ENCODE data around the gene MAST4.

Gene MAST4

DNA sequence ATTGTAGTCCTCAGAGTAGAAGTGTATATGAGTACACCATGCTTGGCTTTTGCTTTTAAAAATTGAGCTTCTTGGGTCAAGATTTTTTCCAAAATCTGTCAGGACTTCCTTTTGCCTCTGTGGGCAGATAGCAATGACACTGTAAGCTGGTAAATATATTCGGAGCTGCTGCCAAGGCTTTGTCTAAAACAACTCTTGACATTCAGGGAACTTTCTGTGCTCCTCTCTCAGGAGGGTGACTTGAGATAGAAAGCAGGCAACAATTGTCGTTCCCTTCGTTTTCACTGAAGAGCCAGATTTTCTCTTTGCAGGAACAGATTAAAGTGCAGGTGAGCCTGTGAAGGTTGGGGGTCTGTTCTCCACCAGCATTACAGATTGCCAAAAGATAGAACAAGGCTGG, 230.5 kb downstream of the MAST4 start:
- no peak for TF ChIP-seq CTCF (conservative IDR thresholded peaks at IDR 0.05; ENCODE audit: low read depth, low read length)
- DNase-seq (ENCODE audit: low read depth): no peak
- no peak overlapping the region for H3K4me3 ChIP-seq (ENCODE audit: low read depth, low read length)

GRCh38 chr5:66828046-66828547, 231.9 kb downstream of the MAST4 start:
- peak overlapping the region; percentile 64 for H3K4me3 ChIP-seq (ENCODE audit: low read depth, low read length)
- DNase-seq (ENCODE audit: low read depth): no peak
- TF ChIP-seq CTCF (conservative IDR thresholded peaks at IDR 0.05; ENCODE audit: low read depth, low read length): no peak

DNA sequence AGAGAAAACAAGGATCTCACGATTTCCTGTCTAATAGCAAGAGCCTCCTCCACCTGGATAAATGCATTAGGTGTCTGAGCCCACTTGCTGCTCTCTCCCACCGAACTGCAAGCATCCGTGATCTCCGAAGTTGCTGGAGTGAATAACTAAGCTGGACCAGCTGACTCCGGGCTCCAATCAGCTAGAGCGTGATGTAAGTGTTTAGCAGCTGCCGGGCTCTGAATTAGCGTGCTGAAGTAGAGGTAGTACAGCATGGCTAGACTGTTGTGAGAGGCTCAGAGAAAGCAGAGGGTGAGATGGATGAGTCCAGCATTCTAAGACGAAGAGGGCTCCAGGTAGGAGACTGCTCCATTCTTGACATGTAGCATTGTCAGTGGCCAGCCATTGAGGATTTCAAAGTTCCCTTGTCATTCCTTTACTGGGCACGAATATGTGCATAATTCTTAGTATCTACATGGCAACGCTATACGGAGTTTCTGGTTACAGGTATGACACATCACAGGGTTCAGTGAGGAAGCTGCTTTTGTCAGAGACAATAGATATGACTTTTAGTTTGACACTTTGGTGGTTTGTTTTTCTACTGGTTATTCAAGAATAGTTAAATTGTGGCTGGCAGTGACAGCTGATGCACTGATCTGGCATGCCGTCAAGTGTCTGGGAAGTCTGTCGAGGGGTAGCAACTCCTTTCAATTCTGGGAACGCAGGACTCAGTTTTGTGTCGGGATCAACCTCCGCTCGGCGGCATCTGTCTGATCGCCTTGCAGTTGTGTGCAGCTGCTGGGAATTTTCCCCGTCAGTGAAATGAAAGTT, 232.6 kb downstream of the MAST4 start:
- DNase-seq (ENCODE audit: low read depth): peak; percentile 88
- no peak for TF ChIP-seq CTCF (conservative IDR thresholded peaks at IDR 0.05; ENCODE audit: low read depth, low read length)
- H3K4me3 ChIP-seq (ENCODE audit: low read depth, low read length): peak overlapping the region; percentile 64

DNA sequence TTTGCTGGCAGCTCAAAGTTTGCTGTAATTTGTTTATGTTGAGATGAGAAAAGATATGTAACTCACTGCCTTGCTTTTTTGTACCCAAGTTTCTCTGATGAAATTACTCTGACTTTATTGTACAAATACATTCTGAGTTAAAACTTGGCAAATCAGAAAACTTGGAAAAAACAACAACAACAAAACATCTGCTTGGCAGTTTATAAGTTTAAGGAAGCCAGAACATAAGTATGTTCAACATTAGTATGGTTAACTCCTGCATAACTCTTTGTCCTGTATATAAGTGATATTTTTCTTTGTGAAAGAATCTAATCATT, 233.1 kb downstream of the MAST4 start:
- no peak for TF ChIP-seq CTCF (conservative IDR thresholded peaks at IDR 0.05; ENCODE audit: low read depth, low read length)
- peak overlapping the region; percentile 64 for H3K4me3 ChIP-seq (ENCODE audit: low read depth, low read length)
- no peak for DNase-seq (ENCODE audit: low read depth)

GRCh38 chr5:66829826-66830225, 233.6 kb downstream of the MAST4 start:
- H3K4me3 ChIP-seq (ENCODE audit: low read depth, low read length): no peak overlapping the region
- DNase-seq (ENCODE audit: low read depth): peak; percentile 67
- no peak for TF ChIP-seq CTCF (conservative IDR thresholded peaks at IDR 0.05; ENCODE audit: low read depth, low read length)

- TF ChIP-seq CTCF (conservative IDR thresholded peaks at IDR 0.05; ENCODE audit: low read depth, low read length): peak; percentile 29
- no peak overlapping the region for H3K4me3 ChIP-seq (ENCODE audit: low read depth, low read length)
- DNase-seq (ENCODE audit: low read depth): no peak
These were observed 234.4 kb downstream of the MAST4 start for GRCh38 chr5:66830636-66831035.

GRCh38 chr5:66839636-66840185, 243.5 kb downstream of the MAST4 start:
- DNase-seq (ENCODE audit: low read depth): no peak
- TF ChIP-seq CTCF (conservative IDR thresholded peaks at IDR 0.05; ENCODE audit: low read depth, low read length): no peak
- no peak overlapping the region for H3K4me3 ChIP-seq (ENCODE audit: low read depth, low read length)

Data from choroid plexus epithelial cell (primary cell).